Gastrocnemius medialis (tissue), 4 donors: ENCODE measurements around the gene FUT1. TPM values are rescaled to one million over a fixed set of nuclear protein-coding genes. Genes with fewer than 3 reads are reported as not detected.

Source experiments
- ATAC-seq, 2 donors: fragments of 150-250 bp; one replicate each; pipeline ENCODE4 v1.9.1; 2016
- DNase-seq, 2 donors: peaks; one replicate each; pipeline ENCODE4 v3.0.0-alpha.2; 2019
- H3K27ac ChIP-seq, 4 donors: fragments of 200-600 bp; sonication (generic); 1 replicate in 1 of 4; 2 replicates in 3 of 4; pipeline ENCODE4 v1.5.1; 2016 to 2018; ENCODE audit warnings: mild to moderate bottlenecking in 2 of 4, moderate library complexity in 1 of 4
- H3K27me3 ChIP-seq, 3 donors: fragments of 200-600 bp; sonication (generic) in 2 of 3; 1 replicate in 1 of 3; 2 replicates in 2 of 3; pipeline versions ENCODE4 v1.5.1 to v1.6.0; 2016 to 2019; ENCODE audit warnings: mild to moderate bottlenecking in 1 of 3, moderate library complexity in 1 of 3
- H3K36me3 ChIP-seq, 2 donors: fragments of 200-600 bp; sonication (generic) in 1 of 2; one replicate each; pipeline ENCODE4 v1.5.1; 2017 to 2018
- H3K4me1 ChIP-seq, 2 donors: fragments of 200-600 bp; sonication (generic) in 1 of 2; one replicate each; pipeline ENCODE4 v1.5.1; 2016 to 2017; ENCODE audit warnings: mild to moderate bottlenecking in 2 of 2
- H3K4me3 ChIP-seq, 4 donors: fragments of 200-600 bp; sonication (generic) in 3 of 4; 1 replicate in 1 of 4; 2 replicates in 3 of 4; pipeline ENCODE4 v1.5.1; 2016 to 2019; ENCODE audit warnings: mild to moderate bottlenecking in 2 of 4
- H3K9me3 ChIP-seq, 3 donors: fragments of 200-600 bp; sonication (generic) in 2 of 3; 1 replicate in 1 of 3; 2 replicates in 2 of 3; pipeline ENCODE4 v1.5.1; 2016 to 2019
- POLR2A ChIP-seq, 2 donors: fragments of 450-650 bp; IDR thresholded peaks; one replicate each; pipeline ENCODE4 v1.6.1; 2017; ENCODE audit warnings: antibody characterized with exemption in 2 of 2, mild to moderate bottlenecking in 2 of 2, moderate library complexity in 2 of 2
- in situ Hi-C, 4 donors: fragments of 200-750 bp; cut with MboI; loops; one replicate each; pipeline versions ENCODE4 v1.15.0 to v1.8.0; 2017; ENCODE audit warnings: low sequenced_read_pairs in 4 of 4
- intact Hi-C: fragments of 100-400 bp; cut with DNase I; formaldehyde crosslinking; loops from one replicate; pipeline ENCODE4 v1.15.1; 2023; ENCODE audit warnings: low total_unique reads
- total RNA-seq, 4 donors: library from RNA; depleted of rRNA; stranded (reverse); fragments of >200 nt; gene quantifications; one replicate each; pipeline versions ENCODE4 v1.1.0 to v1.2.3, GENCODE V29; 2016
- TF ChIP-seq, protein P1 (sequence below), 5 experiments: fragments of 450-650 bp in 3 of 5; fragments of 200-600 bp in 2 of 5; sonication (generic) in 2 of 5; IDR thresholded peaks in 4 of 5; conservative IDR thresholded peaks in 1 of 5; 1 replicate in 4 of 5; 2 replicates in 1 of 5; pipeline ENCODE4 v1.5.1; 2016 to 2019; ENCODE audit warnings: antibody characterized with exemption in 5 of 5, mild to moderate bottlenecking in 3 of 5, moderate library complexity in 3 of 5

Gene FUT1
- total RNA-seq, 4 donors from 2014 or later: 0.61 to 1.3 (median 0.98) TPM

DNA sequence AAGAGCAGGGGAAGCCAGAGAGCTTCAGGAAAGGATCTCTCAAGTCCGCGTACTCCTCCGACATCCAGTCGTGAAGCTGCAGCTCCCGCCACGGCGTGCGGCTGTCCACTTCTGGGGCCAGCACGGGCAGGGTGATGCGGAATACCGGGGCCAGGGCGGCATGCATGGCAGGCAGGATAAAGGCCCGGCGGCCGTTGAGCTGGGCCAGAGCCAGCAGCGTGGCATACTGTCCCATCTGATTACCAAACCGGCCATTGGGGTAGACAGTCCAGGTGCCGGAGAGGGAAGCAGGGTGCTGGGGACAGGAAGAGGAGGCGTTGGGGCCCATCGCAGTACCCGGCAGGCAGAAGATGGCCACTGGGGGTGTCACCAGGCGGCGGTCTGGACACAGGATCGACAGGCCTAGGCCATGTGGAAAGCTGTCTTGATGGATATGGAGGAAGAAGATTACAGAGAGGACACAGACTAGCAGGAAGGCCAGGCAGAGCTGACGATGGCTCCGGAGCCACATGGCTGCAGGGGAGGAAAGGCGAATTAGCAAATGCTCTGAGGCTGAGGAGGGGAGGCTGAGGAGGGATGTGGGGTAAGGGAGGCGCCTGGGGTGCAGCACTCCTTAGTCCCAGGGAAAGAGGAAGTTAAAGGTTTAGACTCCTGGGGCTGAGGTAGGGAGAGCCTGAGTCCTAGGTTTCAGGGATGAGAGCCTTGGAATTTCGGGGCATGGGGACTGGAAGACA, 1.5 kb downstream of the FUT1 start:
- Histone ChIP-seq H3K36me3 (no peaks in the 10 kb centered on the region), H3K27ac (peak overlapping the region in 2 of 4 donors; percentile 38 to 70), H3K9me3 (no peaks in the 10 kb centered on the region), H3K4me1 (peaks cover 14 to 23% of the 10 kb centered on the region in 2 donors), H3K4me3 (peak overlapping the region in 1 of 4 donors; percentile 55), H3K27me3 (no peaks in the 10 kb centered on the region)
- in situ Hi-C loops (no loop called here), intact Hi-C loops (no loop called here)
- ATAC-seq: no peak
- TF ChIP-seq, protein P1, sequence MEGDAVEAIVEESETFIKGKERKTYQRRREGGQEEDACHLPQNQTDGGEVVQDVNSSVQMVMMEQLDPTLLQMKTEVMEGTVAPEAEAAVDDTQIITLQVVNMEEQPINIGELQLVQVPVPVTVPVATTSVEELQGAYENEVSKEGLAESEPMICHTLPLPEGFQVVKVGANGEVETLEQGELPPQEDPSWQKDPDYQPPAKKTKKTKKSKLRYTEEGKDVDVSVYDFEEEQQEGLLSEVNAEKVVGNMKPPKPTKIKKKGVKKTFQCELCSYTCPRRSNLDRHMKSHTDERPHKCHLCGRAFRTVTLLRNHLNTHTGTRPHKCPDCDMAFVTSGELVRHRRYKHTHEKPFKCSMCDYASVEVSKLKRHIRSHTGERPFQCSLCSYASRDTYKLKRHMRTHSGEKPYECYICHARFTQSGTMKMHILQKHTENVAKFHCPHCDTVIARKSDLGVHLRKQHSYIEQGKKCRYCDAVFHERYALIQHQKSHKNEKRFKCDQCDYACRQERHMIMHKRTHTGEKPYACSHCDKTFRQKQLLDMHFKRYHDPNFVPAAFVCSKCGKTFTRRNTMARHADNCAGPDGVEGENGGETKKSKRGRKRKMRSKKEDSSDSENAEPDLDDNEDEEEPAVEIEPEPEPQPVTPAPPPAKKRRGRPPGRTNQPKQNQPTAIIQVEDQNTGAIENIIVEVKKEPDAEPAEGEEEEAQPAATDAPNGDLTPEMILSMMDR (IDR thresholded peaks at IDR 0.05 in 4 of 5, conservative IDR thresholded peaks at IDR 0.05 in 1 of 5): no peak
- TF ChIP-seq POLR2A (IDR thresholded peaks at IDR 0.05): no peak
- no peak for DNase-seq

DNA sequence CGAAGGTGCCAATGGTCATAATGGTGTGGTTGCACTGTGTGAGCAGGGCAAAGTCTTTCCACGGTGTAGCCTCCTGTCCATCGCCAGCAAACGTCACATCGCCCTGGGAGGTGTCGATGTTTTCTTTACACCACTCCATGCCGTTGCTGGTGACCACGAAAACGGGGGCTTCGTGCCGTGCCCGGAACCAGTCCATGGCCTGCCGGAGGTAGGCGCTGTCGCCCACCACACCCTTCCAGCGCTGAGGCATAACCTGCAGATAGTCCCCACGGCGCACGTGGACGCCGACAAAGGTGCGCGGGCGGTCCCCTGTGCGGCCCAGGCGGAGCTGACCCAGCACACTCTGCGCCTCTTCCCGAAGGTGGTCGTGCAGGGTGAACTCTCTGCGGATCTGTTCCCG, 2.1 kb downstream of the FUT1 start:
- no peaks in the 10 kb centered on the region for H3K9me3 ChIP-seq
- peak overlapping the region in 1 of 4 donors; percentile 1 for H3K27ac ChIP-seq
- no peaks in the 10 kb centered on the region for H3K27me3 ChIP-seq
- ATAC-seq: no peak
- intact Hi-C loops: no loop called here
- no peaks in the 10 kb centered on the region for H3K36me3 ChIP-seq
- DNase-seq: no peak
- no peak for TF ChIP-seq POLR2A (IDR thresholded peaks at IDR 0.05)
- TF ChIP-seq, protein P1 (IDR thresholded peaks at IDR 0.05 in 4 of 5, conservative IDR thresholded peaks at IDR 0.05 in 1 of 5): no peak
- in situ Hi-C loops: no loop called here
- H3K4me1 ChIP-seq: peaks cover 8 to 17% of the 10 kb centered on the region in 2 donors
- H3K4me3 ChIP-seq: no peak overlapping the region

DNA sequence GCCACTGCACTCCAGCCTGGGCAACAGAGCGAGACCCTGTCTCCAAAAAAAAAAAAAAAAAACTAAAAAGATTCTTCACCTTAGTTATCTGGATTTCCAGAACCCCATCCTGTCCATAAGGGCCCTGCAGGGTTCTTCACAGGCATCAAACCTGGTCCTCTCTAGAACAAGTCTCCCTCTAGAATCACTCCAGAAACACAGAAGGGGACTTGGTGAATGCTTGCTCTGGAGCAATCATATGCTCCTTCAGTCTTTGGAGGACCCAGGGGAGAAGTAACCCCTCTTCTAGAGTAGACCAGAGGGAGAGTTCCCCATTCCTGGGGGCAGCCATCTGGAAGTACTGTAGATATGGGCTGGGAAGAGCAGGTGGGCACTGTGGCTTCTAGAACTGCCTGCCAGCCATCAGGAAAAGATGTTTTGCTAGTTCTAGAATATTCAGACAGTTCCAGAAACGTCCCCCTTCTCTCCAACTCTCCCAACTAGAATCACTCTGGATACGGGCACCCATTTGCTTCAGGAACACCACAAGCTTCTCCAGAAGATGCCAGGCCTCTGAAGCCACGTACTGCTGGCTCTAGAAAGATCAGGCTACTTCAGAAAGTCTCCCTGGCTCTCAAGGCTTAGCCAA, 2.8 kb downstream of the FUT1 start:
- H3K9me3 ChIP-seq: no peaks in the 10 kb centered on the region
- H3K36me3 ChIP-seq: no peaks in the 10 kb centered on the region
- TF ChIP-seq POLR2A (IDR thresholded peaks at IDR 0.05): no peak
- TF ChIP-seq, protein P1 (IDR thresholded peaks at IDR 0.05 in 4 of 5, conservative IDR thresholded peaks at IDR 0.05 in 1 of 5): no peak
- intact Hi-C loops (no loop called here), in situ Hi-C loops (loop anchor here in 2 of 4 donors (10.0 to 25.0 kb wide), 2 partner anchors 105 to 112 kb away; partner anchors contain the start of genes CA11 (in 2 of the 2) and DBP (in 1 of the 2))
- peak overlapping the region in 1 of 4 donors; percentile 1 for H3K27ac ChIP-seq
- peaks cover 4 to 12% of the 10 kb centered on the region in 2 donors for H3K4me1 ChIP-seq
- ATAC-seq (no peak), DNase-seq (no peak)
- no peaks in the 10 kb centered on the region for H3K27me3 ChIP-seq
- no peak overlapping the region for H3K4me3 ChIP-seq

DNA sequence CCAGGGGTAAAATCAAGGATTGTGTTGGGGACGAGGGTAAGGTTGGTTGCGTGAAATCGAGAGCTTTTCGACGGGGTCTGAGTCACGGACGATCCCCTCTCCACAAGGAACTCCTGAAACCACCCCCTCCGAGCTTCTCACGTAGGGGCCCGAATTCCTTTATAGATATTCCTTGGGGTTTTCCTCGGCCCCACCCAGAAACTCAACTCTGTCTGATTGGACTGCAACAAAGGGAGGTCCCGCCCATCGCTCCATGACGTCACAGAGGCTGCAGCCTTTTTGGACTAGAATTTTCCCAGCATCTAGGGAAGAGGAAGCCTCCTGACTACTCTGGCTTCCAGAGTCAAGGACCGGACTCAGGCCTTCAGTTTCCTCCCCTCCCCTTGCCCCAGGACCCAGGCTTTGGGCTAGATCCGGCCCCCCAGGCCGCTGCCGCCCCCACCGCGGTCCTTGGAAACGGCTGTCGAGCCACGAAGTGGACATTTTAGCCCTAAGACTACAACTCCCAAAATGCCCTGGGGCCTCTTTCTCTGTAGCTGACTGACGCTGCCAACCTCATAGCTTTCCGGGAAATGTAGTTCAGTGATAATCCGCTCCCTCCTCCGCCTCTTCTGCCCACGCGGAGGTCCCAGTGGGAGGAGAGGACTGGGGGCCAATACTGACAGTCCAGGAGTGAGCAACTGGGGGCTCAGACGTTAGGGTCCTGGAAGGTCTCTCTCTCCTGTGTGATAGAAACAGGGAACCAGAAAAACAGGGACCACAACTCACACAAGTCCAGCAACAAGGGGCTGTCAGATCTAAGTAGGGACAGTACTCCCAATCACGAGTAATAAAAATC, 5.5 kb downstream of the FUT1 start, which contains the start of gene IZUMO1:
Gene IZUMO1 (minus strand): TSS at position 172 of the 838 bp plus-strand sequence. CDS start 1,050 bp downstream, outside the sequence.
- Histone ChIP-seq H3K4me3 (peak within 1 kb of the TSS; percentile 41 to 56 (median 48)), H3K27ac (peak within 1 kb of the TSS; percentile 73 to 82 (median 80)), H3K36me3 (no peaks in the 10 kb centered on the region), H3K27me3 (no peaks in the 10 kb centered on the region), H3K4me1 (peaks cover 4 to 5% of the 10 kb centered on the region in 2 donors), H3K9me3 (no peaks in the 10 kb centered on the region)
- in situ Hi-C loops (loop anchor here in 2 of 4 donors (10.0 to 25.0 kb wide), 2 partner anchors 102 to 110 kb away; partner anchors contain the start of genes CA11 (in 2 of the 2) and DBP (in 1 of the 2)), intact Hi-C loops (no loop called here)
- DNase-seq: peak; percentile 68 to 77
- peak; percentile 87 to 95 for ATAC-seq
- TF ChIP-seq, protein P1 (IDR thresholded peaks at IDR 0.05 in 4 of 5, conservative IDR thresholded peaks at IDR 0.05 in 1 of 5): no peak
- peak in 1 of 2 donors; percentile 53 for TF ChIP-seq POLR2A (IDR thresholded peaks at IDR 0.05)
